Liver (tissue), 9 donors: Measurements from ENCODE around the gene TNN. TPM values are rescaled to one million over a fixed set of nuclear protein-coding genes. Genes with fewer than 3 reads are reported as not detected.

Experiments
- DNase-seq: peaks from one replicate; pipeline ENCODE4 v3.0.0-alpha.2; 2017; ENCODE audit warnings: low spot score
- H3K27ac ChIP-seq, 2 donors: one replicate each; pipeline ENCODE4 v1.7.0; 2013; ENCODE audit warnings: inconsistent platforms in 2 of 2, low read length in 2 of 2, control low read depth in 1 of 2, low read depth in 1 of 2, mild to moderate bottlenecking in 1 of 2
- H3K27me3 ChIP-seq, 4 donors: one replicate each; pipeline versions ENCODE4 v1.6.1 to v1.7.0; 2013; ENCODE audit warnings: low read length in 3 of 4, inconsistent platforms in 1 of 4, mild to moderate bottlenecking in 1 of 4, moderate library complexity in 1 of 4; ENCODE audit not compliant: control insufficient read depth in 4 of 4, insufficient read depth in 4 of 4
- H3K36me3 ChIP-seq, 4 donors: one replicate each; pipeline versions ENCODE4 v1.6.1 to v1.7.0; 2013; ENCODE audit warnings: low read length in 3 of 4, mild to moderate bottlenecking in 3 of 4, low read depth in 1 of 4, moderate library complexity in 1 of 4; ENCODE audit not compliant: control insufficient read depth in 4 of 4, insufficient read depth in 3 of 4
- H3K4me1 ChIP-seq, 4 donors: one replicate each; pipeline versions ENCODE4 v1.6.1 to v1.7.0; 2013; ENCODE audit warnings: low read length in 3 of 4, mild to moderate bottlenecking in 3 of 4, moderate library complexity in 1 of 4; ENCODE audit not compliant: control insufficient read depth in 4 of 4, insufficient read depth in 4 of 4
- H3K4me3 ChIP-seq, 3 donors: one replicate each; pipeline versions ENCODE4 v1.6.1 to v1.7.0; 2013; ENCODE audit warnings: low read length in 3 of 3, control low read depth in 1 of 3, low read depth in 1 of 3, mild to moderate bottlenecking in 1 of 3
- H3K9ac ChIP-seq, 2 donors: one replicate each; pipeline ENCODE4 v1.7.0; 2013; ENCODE audit warnings: low read length in 2 of 2, mild to moderate bottlenecking in 2 of 2, moderate library complexity in 2 of 2, control low read depth in 1 of 2, low read depth in 1 of 2
- H3K9me3 ChIP-seq, 4 donors: one replicate each; pipeline versions ENCODE4 v1.6.1 to v1.7.0; 2013; ENCODE audit warnings: low read length in 3 of 4; ENCODE audit not compliant: control insufficient read depth in 4 of 4
- CTCF ChIP-seq: fragments of 150-350 bp; IDR thresholded peaks from 2 replicates; pipeline ENCODE4 v1.5.1; 2017; ENCODE audit warnings: improper control_type of control experiment, low read depth, low read length; ENCODE audit not compliant: missing input control
- EGR1 ChIP-seq, 2 donors: IDR thresholded peaks; 2 replicates each; pipeline ENCODE4 v1.6.1; 2016 to 2018; ENCODE audit warnings: antibody characterized with exemption in 2 of 2, low read depth in 2 of 2
- FOXA1 ChIP-seq: IDR thresholded peaks from 2 replicates; pipeline ENCODE4 v1.6.1; 2016; ENCODE audit warnings: antibody characterized with exemption
- FOXA2 ChIP-seq: IDR thresholded peaks from 2 replicates; pipeline ENCODE4 v1.6.1; 2016; ENCODE audit warnings: antibody characterized with exemption
- GABPA ChIP-seq, 2 donors: IDR thresholded peaks in 1 of 2; conservative IDR thresholded peaks in 1 of 2; 2 replicates each; pipeline ENCODE4 v1.6.1; 2016; ENCODE audit warnings: antibody characterized with exemption in 2 of 2, mild to moderate bottlenecking in 1 of 2, moderate library complexity in 1 of 2
- HNF4A ChIP-seq, 2 donors: conservative IDR thresholded peaks; 2 replicates each; pipeline ENCODE4 v1.6.1; 2016; ENCODE audit warnings: antibody characterized with exemption in 2 of 2, mild to moderate bottlenecking in 2 of 2
- HNF4G ChIP-seq: IDR thresholded peaks from 2 replicates; pipeline ENCODE4 v1.6.1; 2016; ENCODE audit warnings: antibody characterized with exemption
- JUND ChIP-seq, 2 donors: IDR thresholded peaks; 2 replicates each; pipeline ENCODE4 v1.6.1; 2016; ENCODE audit warnings: antibody characterized with exemption in 2 of 2
- NR2F2 ChIP-seq: IDR thresholded peaks from 2 replicates; pipeline ENCODE4 v1.6.1; 2016; ENCODE audit warnings: antibody characterized with exemption
- RAD21 ChIP-seq, 2 donors: IDR thresholded peaks; 2 replicates each; pipeline ENCODE4 v1.6.1; 2016; ENCODE audit warnings: antibody characterized with exemption in 2 of 2, mild to moderate bottlenecking in 2 of 2
- RXRA ChIP-seq, 2 donors: IDR thresholded peaks; 2 replicates each; pipeline ENCODE4 v1.6.1; 2017 to 2018; ENCODE audit warnings: antibody characterized with exemption in 2 of 2, mild to moderate bottlenecking in 1 of 2
- SP1 ChIP-seq: IDR thresholded peaks from 2 replicates; pipeline ENCODE4 v1.6.1; 2018; ENCODE audit warnings: antibody characterized with exemption, mild to moderate bottlenecking
- TAF1 ChIP-seq: conservative IDR thresholded peaks from 2 replicates; pipeline ENCODE4 v1.6.1; 2016; ENCODE audit warnings: antibody characterized with exemption, mild to moderate bottlenecking
- YY1 ChIP-seq: IDR thresholded peaks from 2 replicates; pipeline ENCODE4 v1.6.1; 2016; ENCODE audit warnings: antibody characterized with exemption, mild to moderate bottlenecking
- ZBTB33 ChIP-seq: IDR thresholded peaks from 2 replicates; pipeline ENCODE4 v1.6.1; 2016; ENCODE audit warnings: antibody characterized with exemption
- WGBS: extraction: QIAGEN DNeasy Blood & Tissue Kit; methylation state at CpG from one replicate; pipeline ENCODE4 v1.1.7; 2013; 5-methylcytosine and 5-hydroxymethylcytosine counted together
- polyA plus RNA-seq, 2 donors: library from polyadenylated mRNA; stranded (reverse) in 1 of 2; unstranded in 1 of 2; fragments of 200-250 nt in 1 of 2; fragments of >200 nt in 1 of 2; fragmentation: Nextera tagmentation in 1 of 2; extraction: Ambion mirVana in 1 of 2; gene quantifications; one replicate each; pipeline versions ENCODE4 v1.2.1 to v1.2.3, GENCODE V29; 2013 to 2015
- total RNA-seq, 2 donors: library from RNA; depleted of rRNA; stranded (reverse); fragments of >200 nt; gene quantifications; one replicate each; pipeline ENCODE4 v1.2.3, GENCODE V29; 2014
- TF ChIP-seq, protein P1 (sequence below): IDR thresholded peaks from 2 replicates; pipeline ENCODE4 v1.6.1; 2016; ENCODE audit warnings: antibody characterized with exemption
- TF ChIP-seq, protein P2 (sequence below): IDR thresholded peaks from 2 replicates; pipeline ENCODE4 v1.6.1; 2016; ENCODE audit warnings: antibody characterized with exemption, mild to moderate bottlenecking
- TF ChIP-seq, protein P3 (sequence below): IDR thresholded peaks from 2 replicates; pipeline ENCODE4 v1.6.1; 2016; ENCODE audit warnings: antibody characterized with exemption
- donor health status: healthy.
- donor health status: healthy.
- donor health status: healthy.
- donor health status: healthy.
- donor health status: healthy.

TNN gene
- total and polyA plus RNA-seq, 4 donors: 0.11 to 1.8 (median 0.80) TPM

GRCh38 chr1:175179837-175180590 lies 112.4 kb downstream of the TNN start:
- Histone ChIP-seq H3K4me3 (no peak overlapping the region), H3K27me3 (no peaks in the 10 kb centered on the region), H3K36me3 (peaks cover 0 to 25% (median 13%) of the 10 kb centered on the region in 4 donors), H3K9ac (no peak overlapping the region), H3K9me3 (no peaks in the 10 kb centered on the region), H3K4me1 (no peaks in the 10 kb centered on the region), H3K27ac (no peak overlapping the region)
- TF ChIP-seq, protein P1, sequence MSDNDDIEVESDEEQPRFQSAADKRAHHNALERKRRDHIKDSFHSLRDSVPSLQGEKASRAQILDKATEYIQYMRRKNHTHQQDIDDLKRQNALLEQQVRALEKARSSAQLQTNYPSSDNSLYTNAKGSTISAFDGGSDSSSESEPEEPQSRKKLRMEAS: no peak
- TF ChIP-seq RXRA (IDR thresholded peaks at IDR 0.05) (no peak), SP1 (no peak), CTCF (no peak), GABPA (IDR thresholded peaks at IDR 0.05 in 1 of 2, conservative IDR thresholded peaks at IDR 0.05 in 1 of 2) (no peak), TAF1 (no peak), NR2F2 (no peak), RAD21 (IDR thresholded peaks at IDR 0.05) (no peak), HNF4G (no peak), JUND (IDR thresholded peaks at IDR 0.05) (no peak), EGR1 (IDR thresholded peaks at IDR 0.05; ENCODE audit: low read depth in 2 of 2) (no peak), FOXA2 (no peak), YY1 (no peak), ZBTB33 (no peak), FOXA1 (no peak), HNF4A (conservative IDR thresholded peaks at IDR 0.05) (no peak)
- TF ChIP-seq, protein P2, sequence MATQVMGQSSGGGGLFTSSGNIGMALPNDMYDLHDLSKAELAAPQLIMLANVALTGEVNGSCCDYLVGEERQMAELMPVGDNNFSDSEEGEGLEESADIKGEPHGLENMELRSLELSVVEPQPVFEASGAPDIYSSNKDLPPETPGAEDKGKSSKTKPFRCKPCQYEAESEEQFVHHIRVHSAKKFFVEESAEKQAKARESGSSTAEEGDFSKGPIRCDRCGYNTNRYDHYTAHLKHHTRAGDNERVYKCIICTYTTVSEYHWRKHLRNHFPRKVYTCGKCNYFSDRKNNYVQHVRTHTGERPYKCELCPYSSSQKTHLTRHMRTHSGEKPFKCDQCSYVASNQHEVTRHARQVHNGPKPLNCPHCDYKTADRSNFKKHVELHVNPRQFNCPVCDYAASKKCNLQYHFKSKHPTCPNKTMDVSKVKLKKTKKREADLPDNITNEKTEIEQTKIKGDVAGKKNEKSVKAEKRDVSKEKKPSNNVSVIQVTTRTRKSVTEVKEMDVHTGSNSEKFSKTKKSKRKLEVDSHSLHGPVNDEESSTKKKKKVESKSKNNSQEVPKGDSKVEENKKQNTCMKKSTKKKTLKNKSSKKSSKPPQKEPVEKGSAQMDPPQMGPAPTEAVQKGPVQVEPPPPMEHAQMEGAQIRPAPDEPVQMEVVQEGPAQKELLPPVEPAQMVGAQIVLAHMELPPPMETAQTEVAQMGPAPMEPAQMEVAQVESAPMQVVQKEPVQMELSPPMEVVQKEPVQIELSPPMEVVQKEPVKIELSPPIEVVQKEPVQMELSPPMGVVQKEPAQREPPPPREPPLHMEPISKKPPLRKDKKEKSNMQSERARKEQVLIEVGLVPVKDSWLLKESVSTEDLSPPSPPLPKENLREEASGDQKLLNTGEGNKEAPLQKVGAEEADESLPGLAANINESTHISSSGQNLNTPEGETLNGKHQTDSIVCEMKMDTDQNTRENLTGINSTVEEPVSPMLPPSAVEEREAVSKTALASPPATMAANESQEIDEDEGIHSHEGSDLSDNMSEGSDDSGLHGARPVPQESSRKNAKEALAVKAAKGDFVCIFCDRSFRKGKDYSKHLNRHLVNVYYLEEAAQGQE: no peak
- TF ChIP-seq, protein P3, sequence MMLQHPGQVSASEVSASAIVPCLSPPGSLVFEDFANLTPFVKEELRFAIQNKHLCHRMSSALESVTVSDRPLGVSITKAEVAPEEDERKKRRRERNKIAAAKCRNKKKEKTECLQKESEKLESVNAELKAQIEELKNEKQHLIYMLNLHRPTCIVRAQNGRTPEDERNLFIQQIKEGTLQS: no peak
- WGBS: 97% methylated on average over 2 of the region's 2 CpGs
- no peak for DNase-seq
